TTC549 (cell line): ENCODE results near the gene PHLDA1.

ENCODE experiments used
- FAIRE-seq: peaks from 2 replicates; lab custom pipeline; 2012; peaks lifted over from hg19 to GRCh38; lab: Jason Lieb, UNC

The PHLDA1 gene

GRCh38 chr12:76031414-76032042 is at the start of gene PHLDA1:
PHLDA1 (minus strand) TSS chr12:76031776.
- peak; percentile 48 for FAIRE-seq

- no peak for FAIRE-seq
These were observed 49.3 kb upstream of the PHLDA1 start for GRCh38 chr12:76080729-76081415.

GRCh38 chr12:76080017-76080728 is 48.6 kb upstream of the PHLDA1 start:
- FAIRE-seq: no peak

- FAIRE-seq: no peak
These were observed 47.2 kb upstream of the PHLDA1 start for GRCh38 chr12:76078748-76079147.

- FAIRE-seq: no peak
These were observed 43.9 kb upstream of the PHLDA1 start for GRCh38 chr12:76075448-76075847.

GRCh38 chr12:76074701-76075336 is 43.2 kb upstream of the PHLDA1 start:
- no peak for FAIRE-seq

GRCh38 chr12:76073561-76073960 is 42.0 kb upstream of the PHLDA1 start:
- FAIRE-seq: no peak

- FAIRE-seq: no peak
These were observed 41.0 kb upstream of the PHLDA1 start for GRCh38 chr12:76072568-76072967.

GRCh38 chr12:76069339-76069738 is 37.8 kb upstream of the PHLDA1 start:
- no peak for FAIRE-seq

GRCh38 chr12:76065917-76066316 is 34.3 kb upstream of the PHLDA1 start:
- no peak for FAIRE-seq

GRCh38 chr12:76064904-76065303 is 33.3 kb upstream of the PHLDA1 start:
- FAIRE-seq: no peak

GRCh38 chr12:76060111-76060510 is 28.5 kb upstream of the PHLDA1 start:
- FAIRE-seq: no peak

GRCh38 chr12:76057326-76057725 is 25.8 kb upstream of the PHLDA1 start:
- no peak for FAIRE-seq

- FAIRE-seq: no peak
These were observed 23.8 kb upstream of the PHLDA1 start for GRCh38 chr12:76055393-76055792.

GRCh38 chr12:76049575-76050251 is 18.1 kb upstream of the PHLDA1 start:
- peak; percentile 3 for FAIRE-seq

- FAIRE-seq: no peak
These were observed 16.2 kb upstream of the PHLDA1 start for GRCh38 chr12:76047742-76048141.

- no peak for FAIRE-seq
These were observed 15.5 kb upstream of the PHLDA1 start for GRCh38 chr12:76047060-76047459.

- FAIRE-seq: no peak
These were observed 11.8 kb upstream of the PHLDA1 start for GRCh38 chr12:76043377-76043776.

- no peak for FAIRE-seq
These were observed 10.6 kb upstream of the PHLDA1 start for GRCh38 chr12:76042147-76042546.

- FAIRE-seq: no peak
These were observed 9.8 kb upstream of the PHLDA1 start for GRCh38 chr12:76041406-76041805.

GRCh38 chr12:76040461-76040860 is 8.9 kb upstream of the PHLDA1 start:
- FAIRE-seq: no peak

- FAIRE-seq: no peak
These were observed 6.6 kb upstream of the PHLDA1 start for GRCh38 chr12:76038176-76038575.
